Esophagus muscularis mucosa (tissue), 4 donors: ENCODE data around the gene XYLT1. TPM values are rescaled to one million over a fixed set of nuclear protein-coding genes. Genes with fewer than 3 reads are reported as not detected.

Experiments
- DNase-seq: peaks from one replicate; pipeline ENCODE4 v3.0.0-alpha.2; 2017; ENCODE audit errors: extremely low spot score
- H3K27ac ChIP-seq, 4 donors: fragments of 200-600 bp; sonication (generic); replicated peaks in 1 of 4; 1 replicate in 3 of 4; 2 replicates in 1 of 4; pipeline ENCODE4 v1.5.1; 2016 to 2019; ENCODE audit warnings: mild to moderate bottlenecking in 1 of 4
- H3K27me3 ChIP-seq, 4 donors: fragments of 200-600 bp; sonication (generic); one replicate each; pipeline versions ENCODE4 v1.5.1 to v1.6.0; 2016 to 2019
- H3K36me3 ChIP-seq, 4 donors: fragments of 200-600 bp; sonication (generic); one replicate each; pipeline ENCODE4 v1.5.1; 2016 to 2019
- H3K4me1 ChIP-seq, 4 donors: fragments of 200-600 bp; sonication (generic); one replicate each; pipeline ENCODE4 v1.5.1; 2016 to 2019
- H3K4me3 ChIP-seq, 4 donors: fragments of 200-600 bp; sonication (generic); 1 replicate in 2 of 4; 2 replicates in 2 of 4; pipeline ENCODE4 v1.5.1; 2016 to 2019; ENCODE audit warnings: mild to moderate bottlenecking in 4 of 4, moderate library complexity in 1 of 4
- H3K9me3 ChIP-seq, 4 donors: fragments of 200-600 bp; sonication (generic); 1 replicate in 3 of 4; 2 replicates in 1 of 4; pipeline ENCODE4 v1.5.1; 2016 to 2019
- EP300 ChIP-seq: sonication (generic); formaldehyde crosslinking; IDR thresholded peaks from one replicate; pipeline ENCODE4 v1.6.1; 2017; ENCODE audit warnings: antibody characterized with exemption
- POLR2A ChIP-seq: fragments of 450-650 bp; IDR thresholded peaks from one replicate; pipeline ENCODE4 v1.6.1; 2017; ENCODE audit warnings: antibody characterized with exemption, moderate library complexity, mild to moderate bottlenecking, low read depth
- POLR2AphosphoS5 ChIP-seq, 2 donors: sonication (generic); formaldehyde crosslinking; IDR thresholded peaks; one replicate each; pipeline ENCODE4 v1.6.1; 2017; ENCODE audit warnings: antibody characterized with exemption in 2 of 2
- WGBS: methylation state at CpG from one replicate; pipeline ENCODE4 v1.1.5; 2018; 5-methylcytosine and 5-hydroxymethylcytosine counted together
- intact Hi-C: fragments of 100-400 bp; cut with DNase I; formaldehyde crosslinking; loops from one replicate; pipeline ENCODE4 v1.15.1; 2023
- total RNA-seq, 4 donors: library from RNA; depleted of rRNA; stranded (reverse); fragments of >200 nt; gene quantifications; one replicate each; pipeline versions ENCODE4 v1.1.0 to v1.2.1, GENCODE V29; 2016
- TF ChIP-seq, protein P1 (sequence below), 3 experiments: fragments of 200-600 bp in 2 of 3; fragments of 450-650 bp in 1 of 3; sonication (generic) in 2 of 3; IDR thresholded peaks; one replicate each; pipeline ENCODE4 v1.5.1; 2017 to 2019; ENCODE audit warnings: antibody characterized with exemption in 3 of 3, mild to moderate bottlenecking in 2 of 3, moderate library complexity in 1 of 3

XYLT1 gene
- total RNA-seq, 4 donors from 2014 or later, result 25.2 to 57.1 (median 33.5) TPM

DNA sequence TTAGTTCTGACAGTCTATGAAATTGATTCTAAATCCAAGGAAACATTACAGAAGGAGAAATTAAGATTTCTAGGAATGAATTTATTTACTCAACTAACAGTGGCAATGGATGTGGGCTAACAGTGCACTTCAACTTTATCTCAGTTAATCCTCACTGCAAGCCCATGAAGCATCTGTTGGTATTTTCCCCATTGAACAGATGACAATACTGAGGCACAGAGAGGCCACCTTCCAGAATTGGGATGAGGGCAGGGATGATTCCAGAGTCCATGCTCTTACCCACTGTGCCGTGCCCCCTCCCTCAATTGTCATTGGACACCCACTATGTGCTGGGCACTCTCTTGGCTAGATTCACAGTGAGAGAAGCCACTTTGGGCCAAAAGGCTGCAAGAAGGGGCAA, 89.0 kb downstream of the XYLT1 start:
- no peak for DNase-seq
- Histone ChIP-seq H3K36me3 (no peaks in the 10 kb centered on the region), H3K27ac (peak overlapping the region; percentile 80 to 96 (median 93)), H3K27me3 (no peaks in the 10 kb centered on the region), H3K9me3 (no peaks in the 10 kb centered on the region), H3K4me3 (no peak overlapping the region), H3K4me1 (peaks cover 33 to 100% (median 94%) of the 10 kb centered on the region in 4 donors)
- TF ChIP-seq EP300 (no peak), POLR2A (no peak), POLR2AphosphoS5 (IDR thresholded peaks at IDR 0.05) (no peak)
- TF ChIP-seq, protein P1, sequence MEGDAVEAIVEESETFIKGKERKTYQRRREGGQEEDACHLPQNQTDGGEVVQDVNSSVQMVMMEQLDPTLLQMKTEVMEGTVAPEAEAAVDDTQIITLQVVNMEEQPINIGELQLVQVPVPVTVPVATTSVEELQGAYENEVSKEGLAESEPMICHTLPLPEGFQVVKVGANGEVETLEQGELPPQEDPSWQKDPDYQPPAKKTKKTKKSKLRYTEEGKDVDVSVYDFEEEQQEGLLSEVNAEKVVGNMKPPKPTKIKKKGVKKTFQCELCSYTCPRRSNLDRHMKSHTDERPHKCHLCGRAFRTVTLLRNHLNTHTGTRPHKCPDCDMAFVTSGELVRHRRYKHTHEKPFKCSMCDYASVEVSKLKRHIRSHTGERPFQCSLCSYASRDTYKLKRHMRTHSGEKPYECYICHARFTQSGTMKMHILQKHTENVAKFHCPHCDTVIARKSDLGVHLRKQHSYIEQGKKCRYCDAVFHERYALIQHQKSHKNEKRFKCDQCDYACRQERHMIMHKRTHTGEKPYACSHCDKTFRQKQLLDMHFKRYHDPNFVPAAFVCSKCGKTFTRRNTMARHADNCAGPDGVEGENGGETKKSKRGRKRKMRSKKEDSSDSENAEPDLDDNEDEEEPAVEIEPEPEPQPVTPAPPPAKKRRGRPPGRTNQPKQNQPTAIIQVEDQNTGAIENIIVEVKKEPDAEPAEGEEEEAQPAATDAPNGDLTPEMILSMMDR (IDR thresholded peaks at IDR 0.05), result no peak
- intact Hi-C loops, result no loop called here
- 83% methylated on average over 1 of the region's 1 CpG for WGBS

DNA sequence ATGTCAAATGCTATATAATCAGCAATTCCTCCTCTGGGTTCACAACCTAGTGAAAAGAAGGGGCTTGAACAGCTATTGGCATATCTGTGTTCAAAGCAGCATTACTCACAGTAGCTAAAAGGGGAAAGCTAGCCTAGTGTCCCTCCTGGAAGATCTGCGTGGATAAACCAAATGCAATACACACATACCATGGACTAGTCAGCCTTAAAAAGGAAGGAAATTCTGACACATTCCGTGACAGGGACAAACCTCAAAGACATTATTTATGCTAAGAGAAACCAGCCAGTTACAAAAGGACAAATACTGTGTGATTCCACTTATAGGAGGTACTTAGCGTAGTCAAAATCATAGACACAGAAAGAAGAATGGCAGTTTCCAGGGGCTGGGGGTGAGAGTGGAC, 90.1 kb downstream of the XYLT1 start:
- Histone ChIP-seq H3K9me3 (no peaks in the 10 kb centered on the region), H3K36me3 (no peaks in the 10 kb centered on the region), H3K27ac (peak overlapping the region; percentile 80 to 96 (median 93)), H3K4me3 (no peak overlapping the region), H3K27me3 (no peaks in the 10 kb centered on the region), H3K4me1 (peaks cover 34 to 100% (median 93%) of the 10 kb centered on the region in 4 donors)
- DNase-seq, result no peak
- WGBS, result 57% methylated on average over 3 of the region's 3 CpGs
- intact Hi-C loops, result no loop called here
- peak; percentile 82 to 86 for TF ChIP-seq POLR2AphosphoS5 (IDR thresholded peaks at IDR 0.05)
- peak; percentile 85 for TF ChIP-seq EP300
- TF ChIP-seq, protein P1 (IDR thresholded peaks at IDR 0.05), result no peak
- no peak for TF ChIP-seq POLR2A

DNA sequence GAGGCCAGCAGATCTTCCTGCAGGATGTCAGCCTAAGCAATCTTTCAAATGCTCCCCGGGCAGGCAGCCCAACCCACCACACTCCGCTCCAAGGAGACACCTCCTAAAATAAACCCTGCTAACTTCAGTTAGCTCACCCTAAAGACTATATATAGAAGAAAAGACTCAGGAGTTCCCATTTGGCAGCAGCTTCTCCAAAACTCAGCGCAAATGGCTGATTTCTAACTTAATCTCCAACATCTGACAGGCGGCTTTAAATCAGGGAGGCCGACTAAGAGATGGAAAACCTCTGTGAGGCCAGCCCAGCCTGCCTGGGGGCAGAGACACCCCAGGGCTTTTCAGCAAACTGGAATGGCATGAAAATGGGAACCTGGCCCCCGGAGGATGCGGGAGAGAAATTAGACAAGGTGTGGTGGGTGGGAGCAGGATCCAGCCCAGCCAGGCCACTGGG, 91.6 kb downstream of the XYLT1 start:
- 7% methylated on average over 7 of the region's 7 CpGs for WGBS
- Histone ChIP-seq H3K27me3 (no peaks in the 10 kb centered on the region), H3K27ac (peak overlapping the region; percentile 80 to 96 (median 93)), H3K9me3 (no peaks in the 10 kb centered on the region), H3K4me1 (peaks cover 31 to 98% (median 93%) of the 10 kb centered on the region in 4 donors), H3K4me3 (peak overlapping the region in 3 of 4 donors; percentile 2 to 14 (median 13)), H3K36me3 (no peaks in the 10 kb centered on the region)
- DNase-seq, result no peak
- intact Hi-C loops, result no loop called here
- peak; percentile 67 to 72 for TF ChIP-seq POLR2AphosphoS5 (IDR thresholded peaks at IDR 0.05)
- no peak for TF ChIP-seq EP300
- TF ChIP-seq, protein P1 (IDR thresholded peaks at IDR 0.05), result no peak
- no peak for TF ChIP-seq POLR2A

DNA sequence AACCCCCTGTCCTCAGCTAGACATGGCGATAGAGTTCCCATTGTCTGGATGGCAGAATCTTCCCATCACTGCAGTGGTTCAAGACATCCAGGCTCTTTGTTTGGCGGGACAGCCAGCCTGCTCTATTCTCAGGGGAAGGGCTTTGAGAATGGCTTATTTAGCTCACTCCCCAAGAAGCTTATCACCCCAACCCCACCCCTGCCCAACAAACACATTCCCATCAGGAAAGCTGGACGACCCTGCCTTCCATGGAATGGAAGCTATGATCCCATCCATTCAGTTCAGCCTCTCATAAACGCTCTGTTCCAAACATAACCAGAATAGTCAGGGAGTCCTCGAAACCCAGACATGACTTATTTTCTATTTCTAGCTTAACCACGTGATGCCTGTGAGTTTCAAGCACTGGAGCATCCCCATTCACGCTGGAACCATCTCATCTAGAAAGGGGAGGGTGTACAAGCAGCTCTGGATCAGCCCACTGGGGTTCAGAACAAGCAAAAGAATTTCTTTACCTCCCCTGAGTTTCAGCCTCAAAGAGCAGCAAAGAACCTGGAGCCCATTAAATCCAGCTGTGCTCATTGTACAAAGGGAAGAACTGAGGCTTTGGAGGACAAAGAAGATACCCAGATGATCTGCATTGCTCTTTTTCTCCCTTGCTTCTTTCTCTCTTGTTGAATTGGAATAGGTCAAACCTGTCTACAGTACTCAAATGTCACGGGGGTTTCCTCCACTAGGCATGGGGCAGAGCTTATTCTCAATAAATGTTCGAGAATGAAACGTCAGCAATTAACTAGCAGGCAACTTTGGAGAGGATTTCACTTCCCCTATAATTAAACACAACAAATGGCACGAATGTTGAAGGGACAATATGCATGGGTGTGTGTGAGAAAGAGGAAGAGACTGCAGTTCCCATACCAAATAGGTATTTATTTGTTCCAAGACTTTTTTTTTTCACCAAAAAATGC, 93.1 kb downstream of the XYLT1 start:
- H3K9me3 ChIP-seq, result no peaks in the 10 kb centered on the region
- TF ChIP-seq POLR2AphosphoS5 (IDR thresholded peaks at IDR 0.05) (peak; percentile 59 to 69), POLR2A (no peak)
- no peaks in the 10 kb centered on the region for H3K27me3 ChIP-seq
- peak overlapping the region; percentile 80 to 96 (median 93) for H3K27ac ChIP-seq
- intact Hi-C loops, result no loop called here
- 39% methylated on average over 9 of the region's 11 CpGs for WGBS
- H3K36me3 ChIP-seq, result no peaks in the 10 kb centered on the region
- no peak overlapping the region for H3K4me3 ChIP-seq
- H3K4me1 ChIP-seq, result peaks cover 28 to 85% (median 84%) of the 10 kb centered on the region in 4 donors
- no peak for DNase-seq
